Measurements from ENCODE around the gene GNL2.

GRCh38 chr1:37588939-37589338, 6.8 kb downstream of the GNL2 start:
- TF ChIP-seq, protein P1, sequence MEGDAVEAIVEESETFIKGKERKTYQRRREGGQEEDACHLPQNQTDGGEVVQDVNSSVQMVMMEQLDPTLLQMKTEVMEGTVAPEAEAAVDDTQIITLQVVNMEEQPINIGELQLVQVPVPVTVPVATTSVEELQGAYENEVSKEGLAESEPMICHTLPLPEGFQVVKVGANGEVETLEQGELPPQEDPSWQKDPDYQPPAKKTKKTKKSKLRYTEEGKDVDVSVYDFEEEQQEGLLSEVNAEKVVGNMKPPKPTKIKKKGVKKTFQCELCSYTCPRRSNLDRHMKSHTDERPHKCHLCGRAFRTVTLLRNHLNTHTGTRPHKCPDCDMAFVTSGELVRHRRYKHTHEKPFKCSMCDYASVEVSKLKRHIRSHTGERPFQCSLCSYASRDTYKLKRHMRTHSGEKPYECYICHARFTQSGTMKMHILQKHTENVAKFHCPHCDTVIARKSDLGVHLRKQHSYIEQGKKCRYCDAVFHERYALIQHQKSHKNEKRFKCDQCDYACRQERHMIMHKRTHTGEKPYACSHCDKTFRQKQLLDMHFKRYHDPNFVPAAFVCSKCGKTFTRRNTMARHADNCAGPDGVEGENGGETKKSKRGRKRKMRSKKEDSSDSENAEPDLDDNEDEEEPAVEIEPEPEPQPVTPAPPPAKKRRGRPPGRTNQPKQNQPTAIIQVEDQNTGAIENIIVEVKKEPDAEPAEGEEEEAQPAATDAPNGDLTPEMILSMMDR (IDR thresholded peaks at IDR 0.05): no peak
- no peak for TF ChIP-seq POLR2A (IDR thresholded peaks at IDR 0.05)
